ENCODE results near the gene LRRN2.

LRRN2 gene

DNA sequence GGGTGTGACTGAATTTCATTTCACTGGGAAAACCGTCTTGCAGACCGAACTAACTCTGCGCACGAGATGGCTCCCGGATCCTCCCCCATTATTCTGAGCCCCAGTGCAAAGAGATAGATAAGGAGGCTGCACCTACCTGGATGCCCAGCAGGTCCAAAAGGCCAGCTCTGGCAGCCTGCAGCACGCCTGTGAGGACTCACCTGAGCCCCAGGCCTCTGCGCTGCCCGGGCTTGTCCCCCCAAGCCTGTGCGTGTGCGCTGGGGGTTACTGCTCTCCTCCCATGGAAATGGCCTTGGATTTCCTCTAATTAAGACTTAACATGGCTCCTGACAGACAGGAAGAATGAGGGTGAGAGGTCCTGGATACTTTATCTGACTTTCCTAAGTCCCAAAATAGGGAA lies 85.9 kb downstream of the LRRN2 start:
- DNase-seq = no peak

DNA sequence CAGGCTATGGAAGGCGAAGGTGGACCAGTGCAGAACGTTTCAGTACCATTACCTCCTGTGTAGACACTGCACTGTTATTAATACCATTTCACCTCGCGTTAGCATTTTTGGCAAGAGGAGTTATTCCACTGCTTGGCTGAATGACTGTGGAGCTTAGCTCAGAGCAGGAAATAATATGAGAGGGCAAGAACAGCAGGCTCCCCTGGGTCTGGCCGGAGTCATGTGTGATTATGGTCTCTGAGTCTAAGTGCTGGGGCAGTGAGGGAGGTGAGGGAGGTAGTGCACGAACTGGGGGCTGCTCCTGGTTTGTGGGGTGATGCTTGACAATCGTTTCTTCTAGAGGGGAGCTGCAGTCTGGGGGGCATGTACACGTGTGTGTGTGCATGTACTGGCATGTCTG lies 86.4 kb downstream of the LRRN2 start:
- DNase-seq = no peak

DNA sequence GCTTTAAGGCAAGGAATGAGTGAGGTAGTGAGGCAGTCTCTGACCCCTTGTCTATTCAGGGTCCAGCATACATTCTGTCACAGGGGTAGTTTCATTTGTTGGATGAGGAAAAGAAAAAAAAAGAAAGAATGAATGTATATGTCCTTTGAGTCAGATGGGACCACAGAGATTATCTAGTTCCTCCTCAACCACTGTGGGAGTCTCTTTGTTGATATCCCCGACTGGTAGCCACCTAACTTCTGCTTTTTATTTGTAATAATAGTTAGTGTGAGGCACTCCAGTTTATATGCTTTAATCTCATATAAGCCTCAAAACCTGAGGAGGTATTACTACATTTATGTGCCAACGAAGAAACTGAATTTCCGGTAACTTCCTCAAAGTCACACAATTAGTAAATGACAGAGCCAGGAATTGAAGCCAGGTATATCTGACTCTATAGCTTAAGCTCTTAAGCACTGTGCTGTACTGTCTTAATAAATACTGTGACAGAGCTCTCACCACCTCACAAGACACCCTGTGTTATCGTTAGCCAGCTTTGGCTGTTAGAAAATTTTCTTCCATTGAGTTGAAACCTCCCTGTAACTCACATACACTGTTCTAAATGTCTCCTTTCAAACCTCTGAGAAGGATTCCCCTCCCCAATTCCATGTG lies 87.1 kb downstream of the LRRN2 start:
- DNase-seq = peak; percentile 17 to 51 (median 36)

DNA sequence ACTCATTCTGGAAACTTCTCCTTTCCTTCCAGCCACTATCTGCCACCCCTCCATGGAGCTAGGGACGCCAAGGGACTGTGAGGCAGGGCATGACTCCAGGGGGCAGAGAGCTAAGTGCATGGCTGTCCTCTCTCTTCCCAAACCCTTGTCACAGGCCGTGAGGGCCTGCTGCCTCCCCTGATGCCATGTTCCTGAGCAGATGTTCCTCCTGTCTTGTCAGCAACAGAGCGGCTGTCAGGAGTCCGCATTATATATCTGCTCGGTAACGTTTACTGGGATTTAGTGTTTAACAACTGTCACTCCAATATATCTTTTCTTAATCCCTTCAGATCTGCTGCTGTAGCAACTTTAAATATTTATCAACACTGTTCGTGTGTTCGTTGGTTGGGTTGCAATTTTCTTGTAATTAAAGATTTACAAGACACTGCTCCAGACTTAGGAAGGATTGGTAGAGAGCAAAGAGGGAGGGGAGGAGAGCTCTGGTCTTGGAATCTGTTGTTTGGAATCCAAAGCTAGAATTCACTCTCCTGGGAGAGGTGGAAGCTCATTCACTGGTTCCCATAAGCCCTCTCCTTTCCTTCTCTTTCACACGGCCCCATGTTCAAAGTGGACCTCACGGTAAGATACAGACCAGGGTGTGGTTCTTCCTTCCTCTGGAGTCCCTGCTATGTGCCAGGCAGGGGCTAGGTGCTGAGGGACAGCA lies 93.1 kb downstream of the LRRN2 start:
- no peak for DNase-seq

DNA sequence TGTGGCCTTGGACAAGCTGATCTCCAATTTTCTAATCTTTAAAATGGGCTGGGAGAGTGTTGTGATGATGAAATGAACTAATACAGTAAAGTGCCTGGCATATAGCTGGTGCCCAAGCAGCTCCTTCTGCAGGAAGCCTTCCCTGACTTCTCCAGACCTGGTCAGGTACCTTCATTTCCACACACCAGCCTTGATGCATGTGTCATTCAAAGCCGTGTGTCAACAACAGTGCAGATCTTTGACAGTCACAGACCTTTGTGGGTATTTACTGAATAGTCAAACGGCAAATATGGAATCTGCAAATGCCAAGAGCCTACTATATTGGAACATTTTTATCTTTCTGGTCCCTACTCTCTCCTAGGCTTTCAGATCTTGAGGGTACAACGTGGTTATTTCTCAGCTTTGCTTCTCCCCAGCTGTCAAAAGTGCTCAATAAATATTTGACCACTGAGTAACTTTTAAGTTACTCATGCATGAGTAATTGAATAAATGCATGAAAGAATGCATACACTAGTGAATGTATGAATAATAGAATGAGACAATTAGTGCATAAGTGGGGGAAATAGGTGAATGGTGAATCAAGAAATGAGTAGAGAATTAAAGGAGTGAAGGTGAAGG lies 94.0 kb downstream of the LRRN2 start:
- no peak for DNase-seq

DNA sequence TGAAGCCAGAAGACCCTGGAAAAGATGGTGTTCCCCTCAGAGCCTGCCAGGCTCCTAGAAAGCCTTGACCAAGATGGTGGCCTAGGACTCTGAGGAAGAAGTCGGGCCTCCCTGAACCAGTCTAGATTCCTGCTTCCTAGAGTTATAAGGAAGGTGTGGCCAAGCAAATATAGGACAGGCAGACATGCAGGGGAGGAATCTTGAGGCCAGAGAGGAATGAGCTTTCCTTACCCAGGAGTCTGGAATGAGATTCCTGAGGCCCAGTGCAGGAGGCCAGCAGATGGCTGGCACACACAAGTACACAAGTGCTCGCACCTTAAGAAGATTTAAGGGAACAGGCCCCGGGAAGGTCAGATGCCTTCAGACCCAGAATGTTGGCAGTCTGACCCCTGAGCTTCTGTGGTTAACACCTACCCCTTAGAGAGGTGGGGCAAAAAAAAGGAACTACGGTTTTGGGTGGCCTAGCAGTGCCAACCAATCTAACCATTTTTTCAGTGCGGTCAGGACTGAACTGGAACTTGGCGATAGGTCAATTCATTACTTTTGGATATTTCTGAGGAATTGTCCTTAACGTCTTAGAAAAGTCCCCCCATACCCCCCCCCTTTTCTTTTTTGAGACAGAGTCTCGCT lies 96.0 kb downstream of the LRRN2 start:
- no peak for DNase-seq

DNA sequence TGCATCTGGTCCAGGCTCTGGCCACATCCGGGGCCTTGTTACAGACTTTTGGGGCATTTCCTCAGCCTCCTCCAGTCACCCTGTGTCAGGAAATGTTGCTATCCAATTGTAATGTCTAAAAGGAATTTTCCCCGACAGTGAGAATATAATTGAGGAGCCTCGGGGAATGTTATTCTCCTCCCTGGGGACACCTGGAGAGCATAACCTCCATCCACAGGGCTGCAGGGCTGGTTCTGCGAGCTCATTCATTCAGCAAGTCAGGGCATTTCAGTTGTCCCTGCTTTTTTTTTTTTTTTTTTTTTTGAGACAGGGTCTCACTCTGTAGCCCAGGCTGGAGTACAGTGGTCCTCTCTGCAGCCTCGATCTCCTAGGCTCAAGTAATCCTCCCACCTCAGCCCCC lies 96.7 kb downstream of the LRRN2 start:
- no peak for DNase-seq

DNA sequence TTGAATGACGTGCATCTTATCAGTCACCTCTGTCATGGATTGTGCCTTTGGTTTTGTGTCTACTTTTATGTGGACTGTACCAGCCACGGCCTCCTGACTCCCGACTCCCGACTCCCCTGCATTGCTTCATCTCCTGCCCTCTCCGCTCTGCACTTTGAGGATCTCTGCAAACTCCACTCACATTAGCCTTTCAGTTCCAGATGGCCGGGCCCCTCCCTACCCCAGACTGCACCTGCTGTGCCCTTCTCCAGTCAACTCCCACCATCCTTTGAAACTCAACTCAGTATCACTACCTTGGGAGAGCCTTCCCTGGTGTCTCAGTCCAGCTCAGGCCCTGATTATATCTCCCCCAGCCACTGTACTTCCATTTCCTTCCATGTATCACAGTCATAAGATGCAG lies 97.9 kb downstream of the LRRN2 start:
- no peak for DNase-seq

DNA sequence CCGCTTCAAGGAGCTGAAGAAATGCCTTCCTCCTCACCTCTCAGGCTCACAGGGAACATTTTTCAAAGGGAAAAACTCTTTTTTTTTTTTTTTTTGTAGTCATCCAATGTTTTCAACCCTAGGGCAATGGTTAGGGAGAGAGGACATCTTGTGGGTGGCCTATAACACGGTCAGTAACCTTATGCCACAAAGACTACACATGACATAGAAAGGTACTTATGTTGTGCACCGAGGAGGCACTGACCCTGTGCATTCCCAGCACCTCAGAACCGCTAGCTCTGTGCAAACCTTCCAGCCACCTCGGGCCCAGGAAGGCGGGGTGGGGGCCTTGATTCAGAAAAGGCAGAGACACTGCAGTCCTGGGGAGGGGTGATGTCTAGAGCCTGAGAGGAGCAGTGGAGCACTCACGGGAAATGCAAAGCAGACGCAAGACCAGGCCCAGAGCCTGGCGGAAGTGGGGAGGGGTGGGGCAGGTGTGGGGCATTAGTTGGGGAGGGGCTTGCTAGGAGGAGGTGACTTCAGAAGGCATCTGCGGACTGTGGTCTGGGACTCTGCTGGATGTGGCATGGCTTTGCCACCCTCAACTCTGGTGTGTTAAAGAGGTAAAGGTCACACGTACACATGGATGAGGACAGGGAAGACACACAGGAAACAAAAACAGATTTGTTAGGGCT lies 100.7 kb downstream of the LRRN2 start:
- no peak for DNase-seq

DNA sequence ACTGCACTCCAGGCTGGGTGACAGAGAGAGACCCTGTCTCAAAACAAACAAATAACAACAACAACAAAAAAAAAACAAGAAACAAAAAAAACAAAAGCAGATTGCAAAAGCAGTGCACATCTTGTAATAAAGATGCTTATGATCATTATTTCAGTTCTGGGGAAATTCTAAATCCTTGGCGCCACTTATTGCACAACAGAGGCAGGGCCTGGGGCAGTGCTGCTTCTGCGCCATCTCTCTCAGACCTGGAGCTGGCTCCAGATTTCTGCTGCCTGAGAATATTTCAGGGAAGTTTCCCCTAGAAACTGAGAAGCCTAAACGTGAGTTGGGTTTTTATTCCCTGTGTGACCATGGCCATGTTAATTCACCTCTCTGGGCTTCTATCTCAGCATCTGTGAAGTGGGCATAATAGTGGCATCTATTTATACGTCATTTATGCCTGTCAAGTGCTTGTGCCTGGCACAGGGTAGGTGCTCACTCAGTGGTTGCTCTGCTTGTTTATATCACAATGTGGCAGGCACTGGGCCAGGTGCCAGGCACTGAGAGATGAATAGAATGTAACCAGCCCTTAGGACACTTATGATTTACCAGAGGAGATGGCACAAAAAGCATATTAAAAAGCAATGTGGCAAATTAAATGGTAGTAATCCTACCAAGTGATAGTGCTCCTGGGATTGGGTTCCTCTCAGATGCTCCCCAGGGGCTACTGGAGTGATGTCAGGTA lies 101.5 kb downstream of the LRRN2 start:
- DNase-seq = no peak

DNA sequence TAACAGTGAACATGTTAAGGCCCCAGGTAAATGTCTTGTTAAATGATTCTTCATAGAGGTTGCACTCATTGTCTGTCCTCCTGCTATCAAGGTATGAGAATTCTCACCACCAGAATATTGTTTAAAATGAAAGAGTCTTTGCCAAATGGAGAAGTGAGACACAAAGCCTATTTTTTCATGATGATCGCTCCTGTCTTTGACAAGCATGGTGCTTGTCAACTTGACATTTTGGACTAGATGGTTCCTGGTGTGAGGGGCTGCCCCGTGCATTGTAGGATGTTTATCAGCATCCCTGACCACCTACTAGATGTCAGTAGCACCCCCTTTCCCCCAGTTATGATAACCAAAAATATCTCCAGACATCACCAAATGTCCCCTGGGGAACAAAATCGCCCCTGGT lies 103.8 kb downstream of the LRRN2 start:
- DNase-seq = no peak

DNA sequence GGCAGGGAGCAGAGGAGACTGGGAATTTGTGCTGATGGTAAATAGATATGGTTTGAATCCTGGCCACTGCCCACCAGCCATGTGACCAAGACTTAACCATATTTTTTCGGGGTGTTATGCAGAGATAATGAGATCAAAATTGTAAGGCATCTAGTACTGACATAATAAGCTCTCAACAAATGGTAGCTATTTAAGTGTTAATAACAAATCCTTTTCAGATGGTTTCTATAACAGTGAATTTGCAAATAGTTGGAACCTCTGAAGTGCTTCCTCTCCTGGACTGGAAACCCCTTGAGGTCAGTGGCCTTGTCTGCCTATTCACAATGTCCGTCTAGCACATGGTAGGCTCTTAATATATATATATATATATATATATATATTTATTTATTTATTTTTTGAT lies 104.7 kb downstream of the LRRN2 start:
- DNase-seq = no peak

DNA sequence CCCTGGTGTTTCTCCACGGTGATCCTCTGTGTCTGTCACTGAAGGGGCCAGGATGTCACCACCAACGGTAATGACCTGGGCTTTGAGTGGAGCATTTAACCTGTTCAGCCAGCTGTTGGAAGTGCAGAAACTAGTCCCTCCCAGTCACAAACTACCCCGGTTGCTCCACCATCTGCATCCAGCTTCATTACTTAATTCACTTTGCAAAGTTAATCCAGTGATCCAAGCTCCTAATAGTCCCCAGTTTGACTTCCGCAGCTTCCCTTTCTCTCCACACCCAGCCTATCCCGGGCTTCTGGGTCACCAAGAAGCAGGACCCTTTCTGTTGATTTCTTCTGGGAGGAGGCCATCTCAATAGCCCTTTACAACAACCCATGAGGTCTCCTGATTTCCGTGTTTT lies 105.9 kb downstream of the LRRN2 start:
- no peak for DNase-seq

DNA sequence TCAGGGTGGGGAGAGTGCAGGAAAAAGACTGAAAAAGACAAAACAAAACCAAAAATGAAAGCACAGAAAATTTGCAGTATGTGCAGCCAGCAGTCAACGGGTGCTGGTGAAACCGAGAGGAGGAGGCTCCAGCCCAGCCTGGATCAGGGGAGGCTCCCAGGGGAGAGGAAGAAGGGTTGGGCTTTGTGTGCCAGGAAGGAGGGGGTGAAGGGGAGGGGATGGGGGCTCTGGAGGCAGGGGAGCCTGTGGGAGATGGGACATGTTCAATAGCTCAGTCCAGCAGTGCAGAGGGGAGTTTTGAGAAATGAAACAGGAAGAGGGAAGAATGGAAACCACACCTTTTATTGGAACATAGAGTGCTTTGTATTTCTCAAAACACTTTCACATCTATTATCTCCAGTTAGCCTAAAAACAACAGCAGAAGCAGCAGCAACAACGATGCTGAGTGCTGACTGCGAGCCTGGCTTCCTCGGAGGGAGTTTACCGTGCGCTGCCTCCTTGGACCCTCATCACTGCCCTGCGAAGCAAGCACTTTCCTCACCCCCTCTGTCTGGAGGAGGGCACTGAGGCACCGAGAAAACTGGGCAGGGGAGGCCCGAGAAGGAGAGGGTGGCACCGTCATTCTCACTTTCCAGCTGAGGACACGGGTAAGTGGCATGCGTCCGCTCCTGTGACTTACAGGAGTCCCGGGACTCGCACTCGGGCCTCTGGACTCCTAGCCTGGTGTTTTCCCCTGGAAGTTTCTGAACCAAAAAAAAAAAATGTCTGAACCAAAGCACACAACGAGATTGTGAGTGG lies 106.5 kb downstream of the LRRN2 start:
- peak in 3 of 4 experiments; percentile 7 to 20 (median 7) for DNase-seq

DNA sequence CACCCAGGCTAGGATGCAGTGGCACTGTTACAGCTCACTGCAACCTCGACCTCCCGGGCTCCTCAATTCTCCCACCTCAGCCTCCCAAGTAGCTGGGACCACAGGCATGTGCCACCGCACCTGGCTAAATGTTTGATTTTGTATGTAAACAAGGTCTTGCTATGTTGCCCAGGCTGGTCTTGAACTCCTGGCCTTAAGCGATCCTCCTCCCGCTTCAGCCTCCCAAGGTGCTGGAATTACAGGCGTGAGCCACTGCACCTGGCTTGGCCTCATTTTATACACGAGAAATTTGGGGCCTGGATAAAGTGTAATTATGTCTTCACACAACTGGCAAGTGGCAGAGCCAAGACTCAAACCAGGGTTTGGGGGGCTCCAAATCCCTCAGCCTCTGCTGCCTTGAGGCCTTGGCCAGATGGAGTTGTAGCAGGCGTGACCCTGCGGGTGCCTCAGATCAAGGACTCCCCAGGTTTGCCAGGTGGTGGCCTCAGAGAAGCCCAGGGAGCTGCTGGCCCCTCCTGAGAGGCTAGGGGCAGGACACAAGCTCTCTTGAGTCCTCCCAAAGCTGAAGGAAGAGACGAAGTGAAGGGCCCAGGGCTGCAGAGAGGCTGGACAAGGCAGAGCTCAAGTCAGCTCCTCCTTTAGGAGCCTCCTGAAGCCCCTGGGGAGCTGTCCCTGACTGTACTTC lies 107.6 kb downstream of the LRRN2 start:
- no peak for DNase-seq

DNA sequence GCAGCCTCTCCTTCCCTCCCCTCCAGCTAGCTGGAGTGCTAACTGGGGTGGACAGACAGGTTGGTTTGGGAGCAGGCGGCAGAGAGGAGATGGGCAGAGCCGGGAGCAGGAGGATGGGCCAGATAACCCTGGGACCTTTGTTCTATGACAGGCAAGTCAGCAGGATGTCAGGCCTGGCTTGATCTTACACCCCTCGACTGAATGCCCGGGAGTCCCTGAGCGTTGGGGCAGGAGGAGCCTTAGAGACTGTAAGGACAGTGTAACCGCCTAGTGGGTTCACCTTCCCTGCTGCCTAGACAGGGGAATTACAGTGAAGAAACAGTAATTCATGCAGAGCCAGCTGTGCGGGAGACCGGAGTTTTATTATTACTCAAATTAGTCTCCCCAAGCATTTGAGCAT lies 109.1 kb downstream of the LRRN2 start:
- DNase-seq = no peak

DNA sequence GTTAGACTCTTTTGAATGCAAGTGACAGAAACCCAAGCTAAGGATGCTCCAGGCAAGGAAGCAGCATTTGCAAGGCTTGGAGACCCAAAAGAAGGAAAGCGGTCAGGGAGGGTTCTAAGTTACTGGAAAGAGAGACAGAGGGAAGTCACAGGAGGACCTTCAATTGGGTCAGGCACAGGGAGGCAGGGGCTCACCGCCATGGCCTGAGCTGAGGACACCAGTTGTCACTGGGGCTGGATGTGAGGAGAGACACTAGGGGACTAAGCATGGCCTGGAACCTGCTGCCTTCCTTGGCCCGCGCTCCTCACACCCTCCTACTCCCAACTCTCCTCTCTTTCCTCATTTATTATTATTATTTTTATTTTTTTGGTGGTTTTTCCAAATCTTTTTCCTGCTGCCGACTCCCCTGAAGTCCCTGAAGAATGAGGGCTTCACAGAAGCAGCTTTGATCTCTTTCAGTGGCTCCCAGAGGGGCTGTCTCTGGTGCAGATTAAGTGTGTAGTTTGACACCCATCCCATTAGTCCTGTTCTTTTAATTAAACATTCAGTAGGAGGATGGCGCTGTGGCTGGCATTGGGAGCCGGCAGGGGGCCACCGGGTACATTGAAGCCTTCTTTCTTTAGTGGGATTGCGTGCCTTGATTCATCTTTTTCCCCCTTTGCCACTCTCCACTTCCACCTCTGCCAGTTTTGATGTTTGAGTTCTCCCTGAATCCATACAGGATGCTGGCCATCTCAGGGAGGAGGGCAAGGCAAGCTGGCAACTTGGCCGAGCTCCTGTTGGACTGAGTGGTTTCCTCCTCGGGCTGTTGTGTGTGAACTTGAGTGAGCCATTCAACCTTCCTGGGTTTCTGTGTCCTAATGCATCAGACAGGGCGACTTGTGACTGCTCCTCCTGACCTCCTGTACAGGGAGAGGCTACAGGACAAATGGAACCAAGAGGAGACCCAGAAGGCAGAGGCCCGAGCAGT lies 110.0 kb downstream of the LRRN2 start:
- no peak for DNase-seq

DNA sequence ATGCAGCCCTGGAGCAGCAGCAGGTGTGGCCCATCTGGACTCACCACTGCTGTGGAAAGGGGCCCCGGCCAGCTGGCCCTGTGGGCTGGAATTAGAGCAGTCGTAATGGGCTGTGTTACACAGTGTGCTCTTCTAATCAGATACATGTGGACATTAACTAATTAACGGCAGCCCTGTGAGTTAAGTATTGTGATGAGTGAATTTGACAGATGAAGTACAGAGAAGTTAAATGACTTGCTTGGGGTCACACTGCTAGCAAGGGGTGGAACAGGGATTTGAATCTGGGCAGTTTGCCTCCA lies 110.7 kb downstream of the LRRN2 start:
- no peak for DNase-seq

DNA sequence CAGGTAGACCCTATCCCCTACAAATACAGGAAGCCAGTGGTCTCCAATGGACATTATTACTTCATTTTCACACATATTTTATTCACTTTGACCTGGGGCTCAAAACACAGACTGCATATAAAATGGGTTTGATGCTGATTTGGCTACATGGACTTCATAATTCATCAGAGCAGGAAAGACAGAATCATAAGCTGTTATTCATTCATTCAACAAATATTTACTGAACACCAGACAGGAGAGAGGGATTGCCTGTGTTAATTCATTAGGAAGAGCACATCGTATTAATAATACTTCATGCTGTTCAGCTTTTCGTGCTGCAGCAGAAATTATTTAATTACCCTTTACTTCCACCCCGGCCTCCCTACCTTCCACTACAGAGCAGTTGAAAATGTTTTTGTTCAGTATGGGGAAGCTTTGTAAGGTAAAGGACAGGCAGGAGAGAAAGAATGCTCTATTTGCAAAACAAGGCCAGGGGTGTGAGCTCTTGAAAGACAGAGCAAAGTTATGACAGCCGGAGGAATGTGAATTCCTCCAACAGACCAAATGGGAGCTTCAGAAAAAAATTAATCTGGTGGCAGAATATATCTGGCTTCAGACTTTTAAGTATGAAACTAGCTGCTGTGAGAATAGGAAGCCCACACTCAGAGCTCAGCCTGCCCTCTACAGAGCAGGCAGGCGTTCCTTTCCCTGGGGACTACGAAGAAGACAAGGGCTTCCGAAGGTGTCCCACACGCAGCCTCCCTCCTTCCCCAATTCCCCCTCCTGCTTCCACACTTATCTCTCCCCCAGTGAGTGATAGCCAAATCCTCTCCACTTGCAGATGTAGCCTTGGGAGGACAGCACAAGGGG lies 111.3 kb downstream of the LRRN2 start:
- no peak for DNase-seq
